ENCODE results near the gene MRPL52.

The MRPL52 gene

GRCh38 chr14:22875003-22875747 lies 45.5 kb downstream of the MRPL52 start:
- no peak overlapping the region for H3K27ac ChIP-seq
- TF ChIP-seq ZFX (IDR thresholded peaks at IDR 0.05) (no peak), CTCF (conservative IDR thresholded peaks at IDR 0.05) (no peak)

DNA sequence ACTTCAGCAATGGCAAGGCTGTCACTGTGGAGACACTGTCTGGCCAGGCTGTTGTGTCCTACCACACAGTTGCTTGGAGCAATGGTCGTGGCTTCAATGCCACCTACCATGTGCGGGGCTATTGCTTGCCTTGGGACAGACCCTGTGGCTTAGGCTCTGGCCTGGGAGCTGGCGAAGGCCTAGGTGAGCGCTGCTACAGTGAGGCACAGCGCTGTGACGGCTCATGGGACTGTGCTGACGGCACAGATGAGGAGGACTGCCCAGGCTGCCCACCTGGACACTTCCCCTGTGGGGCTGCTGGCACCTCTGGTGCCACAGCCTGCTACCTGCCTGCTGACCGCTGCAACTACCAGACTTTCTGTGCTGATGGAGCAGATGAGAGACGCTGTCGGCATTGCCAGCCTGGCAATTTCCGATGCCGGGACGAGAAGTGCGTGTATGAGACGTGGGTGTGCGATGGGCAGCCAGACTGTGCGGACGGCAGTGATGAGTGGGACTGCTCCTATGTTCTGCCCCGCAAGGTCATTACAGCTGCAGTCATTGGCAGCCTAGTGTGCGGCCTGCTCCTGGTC lies 46.1 kb downstream of the MRPL52 start:
- TF ChIP-seq CTCF (conservative IDR thresholded peaks at IDR 0.05) (no peak), ZFX (IDR thresholded peaks at IDR 0.05) (no peak)
- no peak overlapping the region for H3K27ac ChIP-seq

DNA sequence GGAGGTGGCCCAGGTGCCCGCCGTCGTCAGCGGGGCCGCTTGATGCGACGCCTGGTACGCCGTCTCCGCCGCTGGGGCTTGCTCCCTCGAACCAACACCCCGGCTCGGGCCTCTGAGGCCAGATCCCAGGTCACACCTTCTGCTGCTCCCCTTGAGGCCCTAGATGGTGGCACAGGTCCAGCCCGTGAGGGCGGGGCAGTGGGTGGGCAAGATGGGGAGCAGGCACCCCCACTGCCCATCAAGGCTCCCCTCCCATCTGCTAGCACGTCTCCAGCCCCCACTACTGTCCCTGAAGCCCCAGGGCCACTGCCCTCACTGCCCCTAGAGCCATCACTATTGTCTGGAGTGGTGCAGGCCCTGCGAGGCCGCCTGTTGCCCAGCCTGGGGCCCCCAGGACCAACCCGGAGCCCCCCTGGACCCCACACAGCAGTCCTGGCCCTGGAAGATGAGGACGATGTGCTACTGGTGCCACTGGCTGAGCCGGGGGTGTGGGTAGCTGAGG lies 47.4 kb downstream of the MRPL52 start:
- TF ChIP-seq ZFX (IDR thresholded peaks at IDR 0.05), result no peak
- TF ChIP-seq CTCF (conservative IDR thresholded peaks at IDR 0.05), result no peak
- no peak overlapping the region for H3K27ac ChIP-seq

DNA sequence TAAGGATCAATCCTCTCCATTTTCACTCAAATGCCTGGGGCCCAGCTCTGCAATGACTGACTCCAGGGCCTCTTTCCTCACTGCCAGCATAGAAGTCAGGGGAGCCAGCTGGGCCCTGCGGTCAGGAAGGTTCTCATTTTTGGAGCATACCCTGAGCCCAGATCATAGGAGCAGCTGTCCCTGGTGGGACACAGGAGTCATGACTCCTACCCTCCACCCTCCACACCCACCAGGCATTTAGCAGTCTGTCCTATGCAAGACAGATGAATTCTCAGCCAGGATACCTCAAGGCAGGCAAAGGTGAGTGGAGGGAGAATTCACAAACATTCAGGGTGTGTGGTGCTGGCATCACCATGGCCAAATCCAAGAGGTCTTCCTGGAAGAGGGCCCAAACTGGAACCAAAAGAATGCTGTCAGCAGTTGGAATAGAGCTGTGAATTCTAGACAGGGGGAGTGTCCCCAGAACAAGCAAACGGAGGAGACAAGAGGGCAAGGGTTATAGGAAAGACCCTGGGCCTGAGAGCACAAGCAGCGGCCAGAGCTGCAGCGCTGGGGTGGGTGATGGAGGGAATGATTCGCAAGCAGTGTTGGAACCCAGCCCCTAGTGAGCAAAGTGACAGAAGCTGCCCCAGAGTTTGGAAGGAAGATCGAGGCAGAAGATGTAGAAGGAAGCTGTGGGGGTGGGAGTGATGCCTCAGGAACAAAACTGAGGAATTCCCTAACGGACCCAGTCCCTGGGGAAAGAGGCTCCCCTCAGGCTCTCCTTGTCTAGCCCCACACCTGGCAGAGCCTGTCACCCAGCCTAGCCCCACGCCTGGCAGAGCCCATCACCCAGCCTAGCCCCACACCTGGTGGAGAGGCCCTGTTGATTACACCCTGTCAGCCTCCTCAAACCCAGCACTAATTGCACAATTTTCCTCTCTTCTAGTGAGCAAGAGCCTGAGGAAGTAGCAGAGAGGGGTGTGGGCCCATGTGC lies 48.9 kb downstream of the MRPL52 start:
- no peak overlapping the region for H3K27ac ChIP-seq
- TF ChIP-seq CTCF (conservative IDR thresholded peaks at IDR 0.05) (no peak), ZFX (IDR thresholded peaks at IDR 0.05) (no peak)

- TF ChIP-seq CTCF (conservative IDR thresholded peaks at IDR 0.05), result no peak
- TF ChIP-seq ZFX (IDR thresholded peaks at IDR 0.05), result no peak
These were observed 52.4 kb downstream of the MRPL52 start for GRCh38 chr14:22882064-22882463.

GRCh38 chr14:22882529-22883172 lies 53.0 kb downstream of the MRPL52 start:
- no peak for TF ChIP-seq ZFX (IDR thresholded peaks at IDR 0.05)
- no peak for TF ChIP-seq CTCF (conservative IDR thresholded peaks at IDR 0.05)
- no peak overlapping the region for H3K27ac ChIP-seq

More at GRCh38 chr14:22882064-22882463, 52.4 kb downstream of the MRPL52 start:
- no peak overlapping the region for H3K27ac ChIP-seq
